Effector CD8-positive, alpha-beta T cell (primary cell): ENCODE measurements around the gene RIPK1.

Experiments
- DNase-seq: peaks from one replicate; lab custom pipeline; 2025; lab: John Stamatoyannopoulos, UW

Gene RIPK1

GRCh38 chr6:3163248-3163594 is 94.9 kb downstream of the RIPK1 start:
- no peak for DNase-seq

- DNase-seq, result no peak
These were observed 96.1 kb downstream of the RIPK1 start for GRCh38 chr6:3164388-3164787.
